Measurements from ENCODE around the gene CALHM1.

CALHM1 gene

DNA sequence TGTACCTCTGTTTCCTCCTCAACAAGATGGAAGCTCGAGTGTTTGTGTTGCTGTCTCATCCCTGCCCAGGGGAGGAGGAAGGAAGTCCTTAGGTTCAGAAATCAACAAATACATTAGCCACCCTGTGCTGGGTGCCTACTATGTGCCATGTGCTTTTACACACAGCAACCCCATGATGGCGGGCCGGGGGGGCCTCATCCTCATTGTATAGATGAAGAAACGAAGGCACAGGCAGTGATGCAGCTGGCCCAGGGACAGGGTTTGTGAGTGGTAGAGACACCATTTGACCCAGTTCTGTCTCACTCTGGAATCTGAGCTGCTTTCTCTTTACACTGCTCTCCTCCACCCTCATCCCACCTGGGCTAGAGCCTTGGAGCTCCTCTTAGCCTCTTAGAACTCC, 4.7 kb downstream of the CALHM1 start:
- TF ChIP-seq, protein P1, sequence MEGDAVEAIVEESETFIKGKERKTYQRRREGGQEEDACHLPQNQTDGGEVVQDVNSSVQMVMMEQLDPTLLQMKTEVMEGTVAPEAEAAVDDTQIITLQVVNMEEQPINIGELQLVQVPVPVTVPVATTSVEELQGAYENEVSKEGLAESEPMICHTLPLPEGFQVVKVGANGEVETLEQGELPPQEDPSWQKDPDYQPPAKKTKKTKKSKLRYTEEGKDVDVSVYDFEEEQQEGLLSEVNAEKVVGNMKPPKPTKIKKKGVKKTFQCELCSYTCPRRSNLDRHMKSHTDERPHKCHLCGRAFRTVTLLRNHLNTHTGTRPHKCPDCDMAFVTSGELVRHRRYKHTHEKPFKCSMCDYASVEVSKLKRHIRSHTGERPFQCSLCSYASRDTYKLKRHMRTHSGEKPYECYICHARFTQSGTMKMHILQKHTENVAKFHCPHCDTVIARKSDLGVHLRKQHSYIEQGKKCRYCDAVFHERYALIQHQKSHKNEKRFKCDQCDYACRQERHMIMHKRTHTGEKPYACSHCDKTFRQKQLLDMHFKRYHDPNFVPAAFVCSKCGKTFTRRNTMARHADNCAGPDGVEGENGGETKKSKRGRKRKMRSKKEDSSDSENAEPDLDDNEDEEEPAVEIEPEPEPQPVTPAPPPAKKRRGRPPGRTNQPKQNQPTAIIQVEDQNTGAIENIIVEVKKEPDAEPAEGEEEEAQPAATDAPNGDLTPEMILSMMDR (IDR thresholded peaks at IDR 0.05; ENCODE audit: control insufficient read depth, extremely low read depth, insufficient read depth): no peak
- no peak overlapping the region for H3K4me3 ChIP-seq (ENCODE audit: low read depth, low read length)
- no peak for DNase-seq (ENCODE audit: low read depth)

DNA sequence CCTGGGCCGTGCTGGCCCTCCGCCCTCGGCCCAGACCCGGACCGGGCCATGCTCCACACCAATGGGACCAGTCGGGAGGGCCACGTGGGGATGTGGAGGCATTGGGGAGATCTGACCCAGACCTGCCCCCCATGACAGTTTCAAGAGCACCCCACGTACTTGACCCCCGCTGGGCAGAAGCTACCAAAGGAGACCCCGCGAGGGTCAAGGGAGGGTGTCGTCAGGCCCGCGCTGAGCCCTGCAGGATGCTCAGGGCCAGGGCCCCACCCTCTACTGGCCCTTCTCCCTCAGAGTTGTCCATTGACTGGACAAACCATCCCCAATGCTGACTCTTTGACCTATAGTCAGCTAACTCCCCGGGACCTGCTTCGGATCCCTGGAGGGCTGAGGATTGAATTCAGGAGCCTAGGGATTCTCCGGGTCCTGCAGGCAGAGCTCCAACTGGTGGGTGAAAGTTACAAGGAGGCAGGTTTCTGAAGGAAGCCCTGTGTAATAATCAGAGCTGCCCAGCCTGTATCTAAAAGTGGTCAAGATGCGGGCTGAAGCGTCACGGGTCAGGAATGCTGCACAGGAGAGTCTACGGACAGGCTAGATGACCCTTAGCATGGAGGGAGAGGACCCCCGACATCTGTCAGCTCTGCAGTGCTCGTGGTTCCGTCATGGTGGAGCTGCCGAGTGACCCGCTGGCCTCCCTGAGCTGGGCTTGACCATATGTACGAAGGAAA, 6.0 kb downstream of the CALHM1 start:
- no peak overlapping the region for H3K4me3 ChIP-seq (ENCODE audit: low read depth, low read length)
- no peak for DNase-seq (ENCODE audit: low read depth)
- TF ChIP-seq, protein P1 (IDR thresholded peaks at IDR 0.05; ENCODE audit: control insufficient read depth, extremely low read depth, insufficient read depth): no peak

DNA sequence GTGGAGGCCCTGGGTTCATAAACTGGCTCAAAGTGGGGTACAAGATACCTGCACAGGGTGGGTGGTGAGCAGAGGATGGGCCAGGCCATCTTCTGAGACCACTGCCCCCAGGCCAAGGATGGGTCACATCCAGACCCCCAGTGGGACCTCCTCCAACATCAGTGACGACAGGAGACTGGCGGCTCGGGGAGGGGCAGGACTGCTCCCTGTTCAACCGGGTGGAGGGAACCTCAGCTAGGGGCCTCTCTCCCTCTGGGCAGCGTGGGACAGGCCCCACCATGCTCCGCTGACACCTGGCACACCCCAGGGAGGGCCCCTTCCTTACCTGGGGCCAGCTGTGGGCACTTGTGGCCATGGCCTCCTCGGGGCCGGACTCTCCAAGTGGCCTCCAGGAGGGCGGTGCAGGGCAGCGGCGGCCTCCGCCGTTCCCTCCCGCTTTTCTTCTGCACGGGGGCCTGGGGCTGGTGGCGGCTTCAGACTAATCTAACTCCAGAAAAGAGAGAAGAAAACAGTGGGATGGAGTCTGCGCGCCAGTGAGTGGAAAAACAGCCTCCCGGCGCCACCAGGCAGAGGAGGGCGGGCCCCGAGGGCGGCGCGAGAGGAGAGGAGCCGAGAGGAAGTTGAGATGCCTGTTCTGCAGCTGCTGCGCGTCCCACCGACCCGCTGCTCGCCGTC, 6.7 kb downstream of the CALHM1 start, which contains the start of gene CALHM2:
CALHM2 (minus strand) TSS at position 540 of the 675 bp plus-strand sequence. CDS start 2,429 bp downstream, outside the sequence.
- no peak within 1 kb of the TSS for H3K4me3 ChIP-seq (ENCODE audit: low read depth, low read length)
- TF ChIP-seq, protein P1 (IDR thresholded peaks at IDR 0.05; ENCODE audit: control insufficient read depth, extremely low read depth, insufficient read depth): no peak
- DNase-seq (ENCODE audit: low read depth): no peak

DNA sequence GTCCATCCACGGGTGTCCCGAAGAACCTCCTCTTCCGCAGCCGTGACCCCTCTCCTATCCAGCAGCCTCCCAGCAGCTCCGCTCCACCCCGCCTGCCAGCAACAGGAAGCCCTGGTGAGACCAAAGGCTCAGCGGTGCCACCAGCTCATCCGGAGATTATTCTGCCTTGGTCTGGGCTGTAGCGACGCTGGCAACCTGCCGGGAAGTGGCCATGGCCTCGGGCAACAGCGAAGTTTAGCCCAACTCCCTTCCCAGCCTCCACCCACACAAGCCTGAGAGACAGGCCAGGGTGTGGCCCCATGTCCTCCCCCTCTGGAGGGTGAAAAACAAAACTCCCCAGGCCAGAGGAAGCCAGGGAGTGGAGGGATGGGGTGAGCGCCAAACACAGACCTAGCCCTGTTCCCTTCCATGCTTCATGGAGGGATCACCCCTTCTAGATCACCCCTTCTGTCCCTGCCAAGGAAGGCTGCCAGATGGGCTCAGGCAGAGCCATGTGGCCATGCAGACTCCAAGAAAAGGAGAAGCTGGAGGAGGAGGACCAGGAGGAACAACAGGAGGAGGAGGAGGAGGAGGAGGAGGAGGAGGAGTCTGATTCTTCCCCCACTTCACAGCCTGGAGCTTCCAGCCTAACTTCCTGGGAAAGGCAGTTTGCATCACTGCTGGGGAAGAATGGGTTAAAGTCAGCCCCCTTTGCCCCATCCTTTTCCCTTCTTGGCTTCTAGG, 7.4 kb downstream of the CALHM1 start:
- no peak for DNase-seq (ENCODE audit: low read depth)
- no peak overlapping the region for H3K4me3 ChIP-seq (ENCODE audit: low read depth, low read length)

DNA sequence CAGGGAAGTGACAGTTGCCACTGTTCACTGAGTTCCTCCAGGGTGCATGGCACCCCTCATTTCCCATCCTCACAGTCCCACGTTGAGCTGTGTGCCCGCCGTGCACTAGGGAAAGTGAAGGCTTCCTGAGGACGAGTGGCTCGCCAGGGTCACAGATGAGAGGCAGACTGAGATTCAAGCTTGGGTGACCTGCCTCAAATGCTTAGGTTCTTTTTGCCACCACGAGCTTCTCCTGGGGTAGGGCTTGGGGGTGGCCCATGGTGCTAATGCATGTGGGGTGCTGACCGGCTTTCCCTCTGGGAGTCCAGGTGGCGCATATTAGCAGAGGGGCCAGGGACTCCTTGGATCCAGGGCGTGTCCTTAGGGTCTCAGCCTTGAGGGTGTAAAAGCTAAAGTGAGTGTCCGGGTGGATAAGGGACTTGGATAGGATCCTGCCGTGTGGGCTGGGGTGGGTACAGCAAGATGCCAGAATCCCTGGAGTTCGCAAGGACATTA, 8.5 kb downstream of the CALHM1 start:
- H3K4me3 ChIP-seq (ENCODE audit: low read depth, low read length): no peak overlapping the region
- TF ChIP-seq, protein P1 (IDR thresholded peaks at IDR 0.05; ENCODE audit: control insufficient read depth, extremely low read depth, insufficient read depth): no peak
- no peak for DNase-seq (ENCODE audit: low read depth)

More for the DNA sequence above, 7.4 kb downstream of the CALHM1 start:
- TF ChIP-seq, protein P1 (IDR thresholded peaks at IDR 0.05; ENCODE audit: control insufficient read depth, extremely low read depth, insufficient read depth): no peak

DNA sequence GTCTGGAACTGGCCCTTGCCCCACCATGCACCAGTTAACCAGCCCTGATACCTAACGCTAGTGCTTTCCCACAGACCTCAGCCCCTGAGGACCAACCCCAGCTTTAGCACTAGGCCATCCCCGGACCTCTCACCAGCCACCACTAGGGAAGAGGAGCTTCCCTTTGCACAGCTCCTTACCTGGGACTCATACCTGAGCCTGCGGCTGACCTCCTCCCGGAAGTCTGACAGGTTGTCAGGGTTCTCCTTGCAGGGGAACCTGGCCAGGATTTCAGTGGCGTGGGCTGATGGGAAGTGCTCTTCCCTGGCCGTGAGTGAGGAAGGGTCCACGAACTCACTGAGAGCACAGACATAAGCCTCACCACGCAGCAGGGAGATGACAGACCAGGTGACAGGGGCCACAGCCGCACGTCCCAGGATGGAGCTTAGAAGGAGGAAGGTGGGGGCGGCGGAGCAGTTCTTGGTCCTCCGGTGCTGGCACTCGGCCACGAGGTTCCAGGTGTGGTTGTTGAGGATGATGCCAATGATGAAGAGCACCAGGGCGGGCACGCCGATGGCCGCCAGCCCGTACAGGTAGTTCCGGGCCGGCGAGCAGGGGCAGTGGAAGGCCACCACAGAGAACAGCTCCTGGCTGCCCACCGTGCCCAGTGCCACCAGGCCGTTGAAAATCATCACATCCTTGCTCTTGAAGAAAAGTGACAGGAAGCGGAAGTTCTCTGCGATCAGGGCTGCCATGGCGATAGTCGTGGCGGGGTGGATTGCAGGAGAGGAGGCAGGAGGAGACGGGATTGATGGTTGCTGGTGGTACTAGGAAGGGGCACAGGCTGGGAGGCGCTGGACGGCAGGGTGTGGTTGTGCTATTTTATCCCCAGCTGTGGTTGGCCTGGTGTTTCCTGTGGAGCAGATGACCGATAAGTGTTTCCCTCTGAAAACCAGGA, 9.2 kb downstream of the CALHM1 start:
- no peak overlapping the region for H3K4me3 ChIP-seq (ENCODE audit: low read depth, low read length)
- TF ChIP-seq, protein P1 (IDR thresholded peaks at IDR 0.05; ENCODE audit: control insufficient read depth, extremely low read depth, insufficient read depth): no peak

More for the DNA sequence above, 9.2 kb downstream of the CALHM1 start:
- DNase-seq (ENCODE audit: low read depth): no peak
